OCI-LY7 (cell line): ENCODE measurements around the gene POLA1. TPM values are rescaled to one million over a fixed set of nuclear protein-coding genes. Genes with fewer than 3 reads are reported as not detected.

Experiments used
- BruUV-seq: library from RNA; stranded (reverse); fragments of 400-500 nt; replicated peaks from 2 replicates; lab custom pipeline; 2021; lab: Mats Ljungman, UMichigan
- CTCF ChIA-PET: fragments of 300-600 bp; sonication (Branson Sonifier 250); formaldehyde crosslinking; loops from one replicate; lab custom pipeline; 2022; ENCODE audit warnings: antibody characterized with exemption; ENCODE audit not compliant: unreplicated experiment; lab: Charles Lee
- POLR2A ChIA-PET: fragments of 300-600 bp; sonication (Branson Sonifier 250); formaldehyde crosslinking; loops from one replicate; lab custom pipeline; 2022; ENCODE audit warnings: antibody characterized with exemption; lab: Charles Lee
- DNase-seq: peaks from one replicate; pipeline ENCODE4 v3.0.0-alpha.2; 2015; ENCODE audit warnings: low spot score
- H2AFZ ChIP-seq: fragments of 200-600 bp; sonication (generic), shearing (Covaris generic); 2 replicates; pipeline ENCODE4 v1.6.1; 2014; ENCODE audit warnings: mild to moderate bottlenecking, antibody characterized with exemption, low read length, moderate library complexity
- H3K27ac ChIP-seq: fragments of 200-600 bp; sonication (generic); 2 replicates; pipeline ENCODE4 v1.5.1; 2014; ENCODE audit warnings: mixed run types, low read depth, mild to moderate bottlenecking, moderate library complexity, low read length, inconsistent platforms; ENCODE audit not compliant: poor library complexity, severe bottlenecking
- H3K36me3 ChIP-seq: fragments of 200-600 bp; sonication (generic); 2 replicates; pipeline ENCODE4 v1.6.1; 2014; ENCODE audit warnings: mild to moderate bottlenecking, antibody characterized with exemption, low read length, moderate library complexity, mixed read lengths; ENCODE audit not compliant: insufficient read depth
- H3K4me1 ChIP-seq: fragments of 200-600 bp; sonication (generic); 2 replicates; pipeline ENCODE4 v1.5.1; 2014; ENCODE audit warnings: mild to moderate bottlenecking, low read length; ENCODE audit not compliant: insufficient read depth, poor library complexity, severe bottlenecking
- H3K4me2 ChIP-seq: fragments of 200-600 bp; sonication (generic); 2 replicates; pipeline ENCODE4 v1.6.1; 2014; ENCODE audit warnings: mild to moderate bottlenecking, low read length
- H3K4me3 ChIP-seq: fragments of 200-600 bp; sonication (generic); 2 replicates; pipeline ENCODE4 v1.5.1; 2014; ENCODE audit warnings: mild to moderate bottlenecking, low read depth, low read length; ENCODE audit not compliant: poor library complexity, severe bottlenecking
- H3K79me2 ChIP-seq: fragments of 200-600 bp; sonication (generic); 2 replicates; pipeline ENCODE4 v1.6.1; 2016; ENCODE audit warnings: low read depth, mild to moderate bottlenecking, low read length, moderate library complexity, mixed read lengths; ENCODE audit not compliant: insufficient read depth
- H3K9me2 ChIP-seq: fragments of 200-600 bp; sonication (generic); 2 replicates; pipeline ENCODE4 v1.6.1; 2016; ENCODE audit warnings: mild to moderate bottlenecking, low read length, mixed read lengths; ENCODE audit not compliant: insufficient read depth
- H3K9me3 ChIP-seq: fragments of 200-600 bp; sonication (generic); 2 replicates; pipeline ENCODE4 v1.6.1; 2014; ENCODE audit warnings: mild to moderate bottlenecking, mixed run types, low read length, mixed read lengths
- H4K20me1 ChIP-seq: fragments of 200-600 bp; sonication (generic); 2 replicates; pipeline ENCODE4 v1.6.1; 2014; ENCODE audit warnings: mild to moderate bottlenecking, antibody characterized with exemption, low read length, moderate library complexity, mixed read lengths; ENCODE audit not compliant: insufficient read depth
- EZH2phosphoT487 ChIP-seq: fragments of 200-600 bp; sonication (generic); IDR thresholded peaks from 2 replicates; pipeline ENCODE4 v1.6.1; 2018; ENCODE audit warnings: low read depth, borderline replicate concordance, mild to moderate bottlenecking, mixed run types, antibody characterized with exemption, low read length, moderate library complexity, mixed read lengths
- intact Hi-C: fragments of 100-400 bp; cut with micrococcal nuclease; formaldehyde crosslinking; loops from one replicate; pipeline ENCODE4 v1.10.0; 2022; ENCODE audit not compliant: unreplicated experiment
- total RNA-seq, 2 experiments: library from RNA; depleted of rRNA in 1 of 2; stranded (reverse); fragments of >200 nt in 1 of 2; shearing (Covaris generic) in 1 of 2; gene quantifications; 2 replicates each; pipeline ENCODE4 v1.2.3, GENCODE V29; 2014 to 2022
- TF ChIP-seq, protein P1 (sequence below): fragments of 200-600 bp; sonication (generic); conservative IDR thresholded peaks from 2 replicates; pipeline ENCODE4 v1.5.1; 2014; ENCODE audit warnings: mild to moderate bottlenecking, antibody characterized with exemption, low read length, moderate library complexity, mixed read lengths

Gene POLA1
- total RNA-seq, 2 experiments from 2014 or later, result 58.0 to 65.1 TPM

DNA sequence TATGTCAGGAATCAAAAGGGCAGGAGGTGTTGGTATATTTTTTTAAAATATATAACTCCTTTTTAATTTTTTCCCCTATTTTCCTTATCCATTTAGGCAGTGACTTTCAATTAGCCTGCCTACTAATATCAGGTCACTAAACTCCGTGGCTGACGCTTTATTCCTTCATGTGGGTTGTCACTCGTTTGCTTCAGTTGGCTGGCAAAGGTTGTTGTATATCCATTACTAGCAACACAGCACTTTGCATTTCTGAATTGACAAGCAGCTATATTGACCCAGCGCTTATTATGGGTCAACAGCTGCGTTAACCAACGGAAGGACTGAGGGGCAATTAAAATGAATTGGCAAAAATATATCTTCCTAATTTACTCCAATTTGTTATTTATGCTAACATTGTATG, 234.4 kb downstream of the POLA1 start:
- Histone ChIP-seq H3K4me1 (no peaks in the 10 kb centered on the region), H3K27ac (no peak overlapping the region), H4K20me1 (no peaks in the 10 kb centered on the region), H3K9me2 (no peaks in the 10 kb centered on the region), H3K9me3 (no peaks in the 10 kb centered on the region), H3K79me2 (no peaks in the 10 kb centered on the region), H3K4me2 (no peak overlapping the region), H3K4me3 (no peak overlapping the region), H3K36me3 (peaks cover 37% of the 10 kb centered on the region), H2AFZ (no peak overlapping the region)
- no TSS peak for BruUV-seq
- no peak for TF ChIP-seq EZH2phosphoT487
- TF ChIP-seq, protein P1, sequence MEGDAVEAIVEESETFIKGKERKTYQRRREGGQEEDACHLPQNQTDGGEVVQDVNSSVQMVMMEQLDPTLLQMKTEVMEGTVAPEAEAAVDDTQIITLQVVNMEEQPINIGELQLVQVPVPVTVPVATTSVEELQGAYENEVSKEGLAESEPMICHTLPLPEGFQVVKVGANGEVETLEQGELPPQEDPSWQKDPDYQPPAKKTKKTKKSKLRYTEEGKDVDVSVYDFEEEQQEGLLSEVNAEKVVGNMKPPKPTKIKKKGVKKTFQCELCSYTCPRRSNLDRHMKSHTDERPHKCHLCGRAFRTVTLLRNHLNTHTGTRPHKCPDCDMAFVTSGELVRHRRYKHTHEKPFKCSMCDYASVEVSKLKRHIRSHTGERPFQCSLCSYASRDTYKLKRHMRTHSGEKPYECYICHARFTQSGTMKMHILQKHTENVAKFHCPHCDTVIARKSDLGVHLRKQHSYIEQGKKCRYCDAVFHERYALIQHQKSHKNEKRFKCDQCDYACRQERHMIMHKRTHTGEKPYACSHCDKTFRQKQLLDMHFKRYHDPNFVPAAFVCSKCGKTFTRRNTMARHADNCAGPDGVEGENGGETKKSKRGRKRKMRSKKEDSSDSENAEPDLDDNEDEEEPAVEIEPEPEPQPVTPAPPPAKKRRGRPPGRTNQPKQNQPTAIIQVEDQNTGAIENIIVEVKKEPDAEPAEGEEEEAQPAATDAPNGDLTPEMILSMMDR, result no peak
- intact Hi-C loops, result no loop called here
- no peak for DNase-seq
- ChIA-PET POLR2A (interaction anchor here (0.6 kb wide), 1 partner anchor 18 kb away, joined by 3 read pairs; no protein-coding TSS in a partner anchor), CTCF (no interaction called here)

DNA sequence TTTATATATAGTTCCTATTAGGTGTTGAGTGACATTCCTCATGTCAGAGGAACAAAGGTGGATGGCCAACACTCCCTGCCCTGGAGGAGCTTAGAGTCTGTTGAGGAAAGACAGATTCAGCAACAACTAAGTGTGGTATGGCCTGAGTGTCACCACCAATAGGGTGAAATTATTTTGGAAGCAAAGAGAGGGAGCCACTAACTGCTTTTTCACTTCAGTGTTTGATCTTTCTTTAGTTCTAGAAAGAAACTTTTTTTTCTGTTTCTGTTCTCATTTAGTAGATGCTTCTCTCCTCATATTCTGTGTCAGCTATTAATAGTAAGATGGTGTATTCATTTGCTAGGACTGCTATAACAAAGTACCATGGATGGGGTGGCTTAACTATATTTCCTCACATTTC, 240.6 kb downstream of the POLA1 start:
- Histone ChIP-seq H3K4me1 (no peaks in the 10 kb centered on the region), H3K4me3 (no peak overlapping the region), H3K4me2 (no peak overlapping the region), H3K27ac (no peak overlapping the region), H3K79me2 (no peaks in the 10 kb centered on the region), H2AFZ (no peak overlapping the region), H3K36me3 (peaks cover 40% of the 10 kb centered on the region), H4K20me1 (no peaks in the 10 kb centered on the region), H3K9me3 (no peaks in the 10 kb centered on the region), H3K9me2 (no peaks in the 10 kb centered on the region)
- intact Hi-C loops, result no loop called here
- POLR2A ChIA-PET, result no interaction called here
- no TSS peak for BruUV-seq
- DNase-seq, result no peak
- CTCF ChIA-PET, result no interaction called here
- no peak for TF ChIP-seq EZH2phosphoT487
- TF ChIP-seq, protein P1, result no peak

DNA sequence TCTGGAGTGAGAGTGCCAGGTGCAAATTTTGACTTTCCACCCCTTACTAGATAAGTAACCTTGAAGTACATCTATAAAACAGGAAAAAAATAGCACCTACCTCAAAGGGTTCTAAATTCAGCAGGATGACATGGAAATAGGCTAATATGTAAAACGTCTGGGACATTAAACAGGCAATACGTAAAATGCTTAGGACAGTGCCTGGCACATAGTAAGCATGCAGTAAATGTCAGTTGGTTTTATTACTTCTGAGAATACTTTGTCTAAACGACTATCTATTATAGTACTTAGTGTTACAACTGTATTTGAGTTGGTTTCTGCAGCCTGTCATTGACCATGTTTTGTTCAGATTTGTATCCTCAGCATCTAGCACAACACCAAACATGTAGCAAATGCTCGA, 251.3 kb downstream of the POLA1 start:
- CTCF ChIA-PET, result no interaction called here
- TF ChIP-seq, protein P1, result no peak
- no peak for TF ChIP-seq EZH2phosphoT487

More for the DNA sequence above, 251.3 kb downstream of the POLA1 start:
- H3K9me2 ChIP-seq, result no peaks in the 10 kb centered on the region
- no peak overlapping the region for H3K4me2 ChIP-seq
- H3K9me3 ChIP-seq, result no peaks in the 10 kb centered on the region
- intact Hi-C loops, result no loop called here
- H3K36me3 ChIP-seq, result peaks cover 9% of the 10 kb centered on the region
- BruUV-seq, result no TSS peak
- no peak overlapping the region for H3K27ac ChIP-seq
- H4K20me1 ChIP-seq, result no peaks in the 10 kb centered on the region
- POLR2A ChIA-PET, result interaction anchor here (0.7 kb wide), 1 partner anchor 80 kb away, joined by 3 read pairs; no protein-coding TSS in a partner anchor
- H3K4me3 ChIP-seq, result no peak overlapping the region
- H3K4me1 ChIP-seq, result no peaks in the 10 kb centered on the region
- no peaks in the 10 kb centered on the region for H3K79me2 ChIP-seq
- no peak overlapping the region for H2AFZ ChIP-seq
- DNase-seq, result no peak
